PC-3 (cell line): Measurements from ENCODE around the gene MS4A14. TPM values are rescaled to one million over a fixed set of nuclear protein-coding genes. Genes with fewer than 3 reads are reported as not detected.

Source experiments
- ATAC-seq: fragments of 200-7000 bp; cut with Tn5 transposase; 2 replicates; pipeline ENCODE4 v1.9.1; 2020; ENCODE audit warnings: mild to moderate bottlenecking, moderate library complexity
- BruUV-seq: library from RNA; stranded (reverse); fragments of 400-500 nt; replicated peaks from 2 replicates; lab custom pipeline; 2021; lab: Mats Ljungman, UMichigan
- CTCF ChIA-PET: fragments of 300-600 bp; sonication (Branson Sonifier 250); formaldehyde crosslinking; loops from one replicate; lab custom pipeline; 2022; ENCODE audit warnings: antibody characterized with exemption; lab: Charles Lee
- POLR2A ChIA-PET: fragments of 300-600 bp; sonication (Branson Sonifier 250); formaldehyde crosslinking; loops from one replicate; lab custom pipeline; 2022; ENCODE audit warnings: antibody characterized with exemption; ENCODE audit not compliant: unreplicated experiment; lab: Charles Lee
- DNase-seq: peaks from one replicate; pipeline ENCODE4 v3.0.0-alpha.2; 2015
- H2AFZ ChIP-seq: fragments of 300-600 bp; sonication (generic); 2 replicates; pipeline ENCODE4 v1.6.0; 2016; ENCODE audit warnings: antibody characterized with exemption, low read length
- H3F3A ChIP-seq: fragments of 300-600 bp; sonication (generic); one replicate; pipeline ENCODE4 v1.6.0; 2017; ENCODE audit warnings: antibody characterized with exemption, low read length, control low read depth, mild to moderate bottlenecking; ENCODE audit not compliant: unreplicated experiment
- H3K27ac ChIP-seq: fragments of 300-600 bp; sonication (generic); 2 replicates; pipeline ENCODE4 v1.5.1; 2016; ENCODE audit warnings: mild to moderate bottlenecking, low read length
- H3K27me3 ChIP-seq: fragments of 300-600 bp; sonication (generic); 2 replicates; pipeline ENCODE4 v1.6.1; 2016; ENCODE audit warnings: low read length, mixed read lengths
- H3K36me3 ChIP-seq: fragments of 300-600 bp; sonication (generic); 2 replicates; pipeline ENCODE4 v1.6.1; 2016; ENCODE audit warnings: low read depth, mixed run types, low read length, mixed read lengths
- H3K4me1 ChIP-seq: fragments of 300-600 bp; sonication (generic); 2 replicates; pipeline ENCODE4 v1.5.1; 2016; ENCODE audit warnings: low read length; ENCODE audit not compliant: insufficient read depth
- H3K4me2 ChIP-seq: fragments of 300-600 bp; sonication (generic); 2 replicates; pipeline ENCODE4 v1.6.0; 2016; ENCODE audit warnings: low read length
- H3K4me3 ChIP-seq: fragments of 300-600 bp; sonication (generic); 2 replicates; pipeline ENCODE4 v1.5.1; 2016; ENCODE audit warnings: mild to moderate bottlenecking, low read length, mixed read lengths
- H3K79me2 ChIP-seq: fragments of 300-600 bp; sonication (generic); 2 replicates; pipeline ENCODE4 v1.6.1; 2017; ENCODE audit warnings: low read length, mixed read lengths
- H3K9ac ChIP-seq: fragments of 300-600 bp; sonication (generic); 2 replicates; pipeline ENCODE4 v1.6.0; 2016; ENCODE audit warnings: mild to moderate bottlenecking, low read length
- H3K9me2 ChIP-seq: fragments of 300-600 bp; sonication (generic); replicated peaks from 2 replicates; pipeline ENCODE4 v1.6.1; 2016; ENCODE audit warnings: mixed run types, low read length, mixed read lengths
- H3K9me3 ChIP-seq: fragments of 300-600 bp; sonication (generic); 2 replicates; pipeline ENCODE4 v1.6.1; 2016; ENCODE audit warnings: low read length, mixed read lengths
- H4K20me1 ChIP-seq: fragments of 300-600 bp; sonication (generic); 2 replicates; pipeline ENCODE4 v1.6.1; 2016; ENCODE audit warnings: low read length, mixed read lengths
- CTCF ChIP-seq: fragments of 300-600 bp; sonication (generic); conservative IDR thresholded peaks from 2 replicates; pipeline ENCODE4 v1.5.1; 2017; ENCODE audit warnings: antibody characterized with exemption, low read depth, mild to moderate bottlenecking, low read length
- EZH2 ChIP-seq: fragments of 300-600 bp; sonication (generic); IDR thresholded peaks from one replicate; pipeline ENCODE4 v1.6.1; 2017; ENCODE audit warnings: antibody characterized with exemption, mild to moderate bottlenecking, low read length; ENCODE audit not compliant: unreplicated experiment
- EZH2phosphoT487 ChIP-seq: fragments of 300-600 bp; sonication (generic); IDR thresholded peaks from 2 replicates; pipeline ENCODE4 v1.6.1; 2018; ENCODE audit warnings: mild to moderate bottlenecking, antibody characterized with exemption, low read length, borderline replicate concordance
- intact Hi-C: fragments of 100-400 bp; cut with micrococcal nuclease; formaldehyde crosslinking; loops from 2 replicates; pipeline ENCODE4 v1.9.0; 2023
- total RNA-seq: library from RNA; depleted of rRNA; stranded (reverse); fragments of >200 nt; gene quantifications from 2 replicates; pipeline ENCODE4 v1.2.3, GENCODE V29; 2014

The MS4A14 gene
- total RNA-seq, 1 experiment from 2014 or later = 0.07 TPM

DNA sequence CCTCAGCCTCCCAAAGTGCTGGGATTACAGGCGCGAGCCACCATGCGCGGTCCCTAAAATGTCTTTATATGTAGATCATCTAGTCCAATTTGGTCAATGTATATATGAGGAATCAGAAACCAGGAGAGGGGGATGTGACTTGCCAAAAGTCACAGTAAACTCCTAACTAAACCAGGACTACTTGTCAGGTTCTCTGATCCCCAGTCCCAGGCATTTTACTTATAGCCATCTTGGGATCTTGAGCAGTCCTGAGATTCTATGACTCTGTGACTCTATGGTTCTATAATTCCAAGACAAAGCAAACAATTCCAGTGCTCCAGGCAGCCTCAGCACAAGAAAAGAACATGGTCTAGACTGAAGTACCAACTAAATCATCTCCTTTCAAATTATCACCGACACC lies 33.0 kb downstream of the MS4A14 start, which contains the start of gene MS4A5:
Gene MS4A5, plus strand, starts transcription at position 301 of the 400 bp plus-strand sequence. CDS start 103 bp downstream, outside the sequence.
- TF ChIP-seq CTCF (no peak), EZH2 (no peak), EZH2phosphoT487 (no peak)
- no peak within 1 kb of the TSS for H3K4me3 ChIP-seq
- no peaks in the 10 kb centered on the region for H3K9me3 ChIP-seq
- no peak within 1 kb of the TSS for H3K4me2 ChIP-seq
- no peak within 1 kb of the TSS for H3K9ac ChIP-seq
- no peaks in the 10 kb centered on the region for H3K36me3 ChIP-seq
- H3F3A ChIP-seq = no peaks in the 10 kb centered on the region
- no peaks in the 10 kb centered on the region for H3K4me1 ChIP-seq
- DNase-seq (no peak), ATAC-seq (no peak)
- H4K20me1 ChIP-seq = no peaks in the 10 kb centered on the region
- H3K9me2 ChIP-seq = no peaks in the 10 kb centered on the region
- H3K27ac ChIP-seq = no peak within 1 kb of the TSS
- BruUV-seq = no TSS peak
- peaks cover 51% of the 10 kb centered on the region for H3K27me3 ChIP-seq
- no peaks in the 10 kb centered on the region for H3K79me2 ChIP-seq
- H2AFZ ChIP-seq = no peak within 1 kb of the TSS
- ChIA-PET POLR2A (no interaction called here), CTCF (no interaction called here)
- intact Hi-C loops = no loop called here

DNA sequence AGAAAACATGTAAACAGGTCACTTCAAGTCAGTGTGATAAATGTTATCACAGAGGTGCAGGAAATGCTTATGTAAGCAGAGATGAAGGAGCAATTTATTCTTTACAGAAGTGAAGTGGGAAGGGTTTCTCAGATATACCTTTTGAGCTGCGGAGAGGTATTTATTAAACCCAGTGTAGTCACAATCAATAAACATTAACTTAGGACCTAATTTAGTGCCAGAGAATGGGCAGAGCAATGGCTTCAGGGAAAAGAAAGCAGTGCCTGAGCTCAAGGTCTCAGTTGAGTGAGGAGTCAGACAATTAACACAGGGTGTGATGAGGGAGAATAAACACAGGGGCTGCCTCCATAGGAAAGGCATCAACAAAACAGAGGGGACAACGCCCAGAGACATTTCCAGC lies 35.0 kb downstream of the MS4A14 start:
- ATAC-seq (no peak), DNase-seq (no peak)
- Histone ChIP-seq H3K9ac (no peak overlapping the region), H3K27ac (no peak overlapping the region), H3K36me3 (no peaks in the 10 kb centered on the region), H3K9me3 (no peaks in the 10 kb centered on the region), H3K4me1 (no peaks in the 10 kb centered on the region), H3F3A (no peaks in the 10 kb centered on the region), H3K79me2 (no peaks in the 10 kb centered on the region), H4K20me1 (no peaks in the 10 kb centered on the region), H3K27me3 (peaks cover 39% of the 10 kb centered on the region), H3K4me2 (no peak overlapping the region), H2AFZ (no peak overlapping the region), H3K4me3 (no peak overlapping the region), H3K9me2 (no peaks in the 10 kb centered on the region)
- intact Hi-C loops = no loop called here
- no TSS peak for BruUV-seq
- ChIA-PET CTCF (no interaction called here), POLR2A (no interaction called here)
- TF ChIP-seq EZH2 (no peak), EZH2phosphoT487 (no peak)

DNA sequence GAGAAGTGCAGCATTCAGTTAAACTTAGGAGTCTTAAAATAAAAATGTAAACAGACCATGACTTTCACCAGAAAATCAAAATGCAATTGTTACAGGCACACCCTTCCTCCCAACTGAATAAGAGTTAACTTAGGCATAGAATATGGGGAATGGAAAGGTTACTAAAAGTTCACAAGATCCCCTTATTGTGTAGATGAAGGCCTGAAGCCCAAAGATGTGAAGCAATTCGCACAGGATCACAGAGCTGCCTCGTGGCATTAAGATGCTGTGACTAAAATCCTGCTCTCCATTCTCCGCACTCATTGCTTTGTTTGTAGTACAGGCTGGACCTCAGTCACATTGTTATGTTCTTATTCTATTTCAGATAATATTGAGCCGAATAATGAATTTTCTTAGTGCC lies 37.1 kb downstream of the MS4A14 start:
- no peak overlapping the region for H3K4me3 ChIP-seq
- TF ChIP-seq CTCF (no peak), EZH2 (no peak), EZH2phosphoT487 (no peak)

More for the DNA sequence above, 37.1 kb downstream of the MS4A14 start:
- Histone ChIP-seq H3K9me3 (no peaks in the 10 kb centered on the region), H3F3A (no peaks in the 10 kb centered on the region), H4K20me1 (no peaks in the 10 kb centered on the region), H3K27me3 (peaks cover 32% of the 10 kb centered on the region), H3K79me2 (no peaks in the 10 kb centered on the region), H3K4me1 (no peaks in the 10 kb centered on the region), H3K27ac (no peak overlapping the region), H2AFZ (no peak overlapping the region), H3K4me2 (no peak overlapping the region), H3K9me2 (no peaks in the 10 kb centered on the region), H3K36me3 (no peaks in the 10 kb centered on the region), H3K9ac (no peak overlapping the region)
- CTCF ChIA-PET = no interaction called here
- POLR2A ChIA-PET = no interaction called here
- BruUV-seq = no TSS peak
- DNase-seq (no peak), ATAC-seq (no peak)
- intact Hi-C loops = no loop called here
